Liver (tissue), 9 donors: ENCODE results near the gene RPS26. TPM values are rescaled to one million over a fixed set of nuclear protein-coding genes. Genes with fewer than 3 reads are reported as not detected.

Experiments used
- DNase-seq: peaks from one replicate; pipeline ENCODE4 v3.0.0-alpha.2; 2017; ENCODE audit warnings: low spot score
- H3K27ac ChIP-seq, 2 donors: one replicate each; pipeline ENCODE4 v1.7.0; 2013; ENCODE audit warnings: inconsistent platforms in 2 of 2, low read length in 2 of 2, control low read depth in 1 of 2, low read depth in 1 of 2, mild to moderate bottlenecking in 1 of 2
- H3K27me3 ChIP-seq, 4 donors: one replicate each; pipeline versions ENCODE4 v1.6.1 to v1.7.0; 2013; ENCODE audit warnings: low read length in 3 of 4, inconsistent platforms in 1 of 4, mild to moderate bottlenecking in 1 of 4, moderate library complexity in 1 of 4; ENCODE audit not compliant: control insufficient read depth in 4 of 4, insufficient read depth in 4 of 4
- H3K36me3 ChIP-seq, 4 donors: one replicate each; pipeline versions ENCODE4 v1.6.1 to v1.7.0; 2013; ENCODE audit warnings: low read length in 3 of 4, mild to moderate bottlenecking in 3 of 4, low read depth in 1 of 4, moderate library complexity in 1 of 4; ENCODE audit not compliant: control insufficient read depth in 4 of 4, insufficient read depth in 3 of 4
- H3K4me1 ChIP-seq, 4 donors: one replicate each; pipeline versions ENCODE4 v1.6.1 to v1.7.0; 2013; ENCODE audit warnings: low read length in 3 of 4, mild to moderate bottlenecking in 3 of 4, moderate library complexity in 1 of 4; ENCODE audit not compliant: control insufficient read depth in 4 of 4, insufficient read depth in 4 of 4
- H3K4me3 ChIP-seq, 3 donors: one replicate each; pipeline versions ENCODE4 v1.6.1 to v1.7.0; 2013; ENCODE audit warnings: low read length in 3 of 3, control low read depth in 1 of 3, low read depth in 1 of 3, mild to moderate bottlenecking in 1 of 3
- H3K9ac ChIP-seq, 2 donors: one replicate each; pipeline ENCODE4 v1.7.0; 2013; ENCODE audit warnings: low read length in 2 of 2, mild to moderate bottlenecking in 2 of 2, moderate library complexity in 2 of 2, control low read depth in 1 of 2, low read depth in 1 of 2
- H3K9me3 ChIP-seq, 4 donors: one replicate each; pipeline versions ENCODE4 v1.6.1 to v1.7.0; 2013; ENCODE audit warnings: low read length in 3 of 4; ENCODE audit not compliant: control insufficient read depth in 4 of 4
- ATF3 ChIP-seq: IDR thresholded peaks from 2 replicates; pipeline ENCODE4 v1.6.1; 2016; ENCODE audit warnings: antibody characterized with exemption
- CTCF ChIP-seq: fragments of 150-350 bp; IDR thresholded peaks from 2 replicates; pipeline ENCODE4 v1.5.1; 2017; ENCODE audit warnings: improper control_type of control experiment, low read depth, low read length; ENCODE audit not compliant: missing input control
- EGR1 ChIP-seq, 2 donors: IDR thresholded peaks; 2 replicates each; pipeline ENCODE4 v1.6.1; 2016 to 2018; ENCODE audit warnings: antibody characterized with exemption in 2 of 2, low read depth in 2 of 2
- FOXA1 ChIP-seq: IDR thresholded peaks from 2 replicates; pipeline ENCODE4 v1.6.1; 2016; ENCODE audit warnings: antibody characterized with exemption
- FOXA2 ChIP-seq: IDR thresholded peaks from 2 replicates; pipeline ENCODE4 v1.6.1; 2016; ENCODE audit warnings: antibody characterized with exemption
- GABPA ChIP-seq, 2 donors: IDR thresholded peaks in 1 of 2; conservative IDR thresholded peaks in 1 of 2; 2 replicates each; pipeline ENCODE4 v1.6.1; 2016; ENCODE audit warnings: antibody characterized with exemption in 2 of 2, mild to moderate bottlenecking in 1 of 2, moderate library complexity in 1 of 2
- HNF4A ChIP-seq, 2 donors: conservative IDR thresholded peaks; 2 replicates each; pipeline ENCODE4 v1.6.1; 2016; ENCODE audit warnings: antibody characterized with exemption in 2 of 2, mild to moderate bottlenecking in 2 of 2
- HNF4G ChIP-seq: IDR thresholded peaks from 2 replicates; pipeline ENCODE4 v1.6.1; 2016; ENCODE audit warnings: antibody characterized with exemption
- JUND ChIP-seq, 2 donors: IDR thresholded peaks; 2 replicates each; pipeline ENCODE4 v1.6.1; 2016; ENCODE audit warnings: antibody characterized with exemption in 2 of 2
- MAX ChIP-seq: IDR thresholded peaks from 2 replicates; pipeline ENCODE4 v1.6.1; 2016; ENCODE audit warnings: antibody characterized with exemption
- NR2F2 ChIP-seq: IDR thresholded peaks from 2 replicates; pipeline ENCODE4 v1.6.1; 2016; ENCODE audit warnings: antibody characterized with exemption
- RAD21 ChIP-seq, 2 donors: IDR thresholded peaks; 2 replicates each; pipeline ENCODE4 v1.6.1; 2016; ENCODE audit warnings: antibody characterized with exemption in 2 of 2, mild to moderate bottlenecking in 2 of 2
- REST ChIP-seq: IDR thresholded peaks from 2 replicates; pipeline ENCODE4 v1.6.1; 2016; ENCODE audit warnings: antibody characterized with exemption, mild to moderate bottlenecking
- RXRA ChIP-seq, 2 donors: IDR thresholded peaks; 2 replicates each; pipeline ENCODE4 v1.6.1; 2017 to 2018; ENCODE audit warnings: antibody characterized with exemption in 2 of 2, mild to moderate bottlenecking in 1 of 2
- SP1 ChIP-seq: IDR thresholded peaks from 2 replicates; pipeline ENCODE4 v1.6.1; 2018; ENCODE audit warnings: antibody characterized with exemption, mild to moderate bottlenecking
- TAF1 ChIP-seq: conservative IDR thresholded peaks from 2 replicates; pipeline ENCODE4 v1.6.1; 2016; ENCODE audit warnings: antibody characterized with exemption, mild to moderate bottlenecking
- YY1 ChIP-seq: IDR thresholded peaks from 2 replicates; pipeline ENCODE4 v1.6.1; 2016; ENCODE audit warnings: antibody characterized with exemption, mild to moderate bottlenecking
- ZBTB33 ChIP-seq: IDR thresholded peaks from 2 replicates; pipeline ENCODE4 v1.6.1; 2016; ENCODE audit warnings: antibody characterized with exemption
- WGBS: extraction: QIAGEN DNeasy Blood & Tissue Kit; methylation state at CpG from one replicate; pipeline ENCODE4 v1.1.7; 2013; 5-methylcytosine and 5-hydroxymethylcytosine counted together
- polyA plus RNA-seq, 2 donors: library from polyadenylated mRNA; stranded (reverse) in 1 of 2; unstranded in 1 of 2; fragments of 200-250 nt in 1 of 2; fragments of >200 nt in 1 of 2; fragmentation: Nextera tagmentation in 1 of 2; extraction: Ambion mirVana in 1 of 2; gene quantifications; one replicate each; pipeline versions ENCODE4 v1.2.1 to v1.2.3, GENCODE V29; 2013 to 2015
- total RNA-seq, 2 donors: library from RNA; depleted of rRNA; stranded (reverse); fragments of >200 nt; gene quantifications; one replicate each; pipeline ENCODE4 v1.2.3, GENCODE V29; 2014
- donor health status: healthy.
- donor health status: healthy.
- donor health status: healthy.
- donor health status: healthy.
- donor health status: healthy.

RPS26 gene
- total RNA-seq, result 100 to 1,000 TPM in 1 of 2 donors, 10 to 100 TPM in 1; 62.2 to 187 TPM
- polyA plus RNA-seq, result 100 to 1,000 TPM; 250 to 402 TPM

- Histone ChIP-seq H3K9ac (peak within 1 kb of the TSS; percentile 96 to 98), H3K4me3 (peak within 1 kb of the TSS; percentile 80 to 100 (median 99)), H3K9me3 (no peaks in the 10 kb centered on the region), H3K36me3 (peaks cover 4 to 24% (median 16%) of the 10 kb centered on the region in 4 donors), H3K4me1 (peaks cover 2 to 39% (median 29%) of the 10 kb centered on the region in 4 donors), H3K27me3 (no peaks in the 10 kb centered on the region), H3K27ac (peak within 1 kb of the TSS; percentile 99 to 100)
- TF ChIP-seq GABPA (IDR thresholded peaks at IDR 0.05 in 1 of 2, conservative IDR thresholded peaks at IDR 0.05 in 1 of 2), result peak; percentile 74 to 96
- peak; percentile 33 to 66 for TF ChIP-seq RAD21 (IDR thresholded peaks at IDR 0.05)
- peak; percentile 95 for TF ChIP-seq YY1
- TF ChIP-seq NR2F2, result peak; percentile 16
- no peak for TF ChIP-seq FOXA1
- TF ChIP-seq SP1, result peak; percentile 78
- peak; percentile 86 for TF ChIP-seq ZBTB33
- TF ChIP-seq CTCF, result peak; percentile 7
- TF ChIP-seq HNF4A (conservative IDR thresholded peaks at IDR 0.05), result peak; percentile 37 to 72
- no peak for TF ChIP-seq HNF4G
- TF ChIP-seq FOXA2, result no peak
- TF ChIP-seq TAF1, result peak; percentile 99
- peak; percentile 87 for TF ChIP-seq MAX
- peak in 1 of 2 donors; percentile 64 for TF ChIP-seq EGR1 (IDR thresholded peaks at IDR 0.05; ENCODE audit: low read depth in 2 of 2)
- peak; percentile 44 to 46 for TF ChIP-seq RXRA (IDR thresholded peaks at IDR 0.05)
- peak; percentile 23 to 53 for TF ChIP-seq JUND (IDR thresholded peaks at IDR 0.05)
- TF ChIP-seq ATF3, result no peak
- peak; percentile 94 for TF ChIP-seq REST
- peak; percentile 89 for DNase-seq
- under 1% methylated on average over 50 of the region's 50 CpGs for WGBS
Measured at GRCh38 chr12:56041552-56042429, at the start of gene RPS26. TSS of gene RPS26 (plus strand) at chr12:56041918. CDS start at chr12:56042167, 249 bp downstream.
